ENCODE data around the gene VSNL1. TPM values are rescaled to one million over a fixed set of nuclear protein-coding genes. Genes with fewer than 3 reads are reported as not detected.

VSNL1 gene
- total and polyA plus RNA-seq, 2 donors (not counting 1 experiment from before 2014, with no cell fraction given) = not detected

DNA sequence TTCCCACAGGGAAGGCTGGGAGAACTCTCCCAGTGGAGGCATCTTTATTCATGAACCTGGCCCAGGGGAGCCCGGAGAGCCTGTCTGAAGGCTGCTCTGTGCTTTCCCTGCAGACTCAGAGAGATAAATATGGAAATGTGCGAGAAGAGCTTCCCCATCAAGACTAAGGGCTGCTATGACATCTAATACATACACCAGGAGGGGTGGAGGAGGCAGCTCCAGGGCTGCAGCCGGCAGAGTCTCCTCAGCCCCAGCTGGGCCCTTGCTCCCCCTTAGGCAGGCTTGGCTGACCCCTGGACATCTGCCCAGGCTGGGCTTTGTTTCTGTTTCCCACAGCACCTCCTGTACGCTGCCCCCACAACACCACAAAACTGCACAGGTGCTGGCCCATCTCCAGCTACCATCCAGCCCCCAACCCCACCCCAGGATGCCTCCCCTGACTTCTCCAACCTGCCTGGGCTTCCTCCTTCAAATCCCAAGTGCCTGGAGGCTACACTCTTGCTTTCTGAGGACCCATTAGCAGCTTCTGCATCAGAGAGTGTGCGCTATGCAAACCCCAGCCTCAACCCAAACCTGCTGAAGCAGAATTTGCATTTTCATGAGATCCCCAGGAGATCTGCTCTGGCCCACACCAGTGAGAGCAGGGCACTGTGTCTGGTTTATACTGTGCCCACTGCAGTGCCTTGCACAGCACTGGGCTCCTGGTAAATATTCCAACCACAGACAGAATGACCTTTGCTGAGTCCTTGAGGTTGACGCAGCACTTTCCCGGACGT lies 96.8 kb downstream of the VSNL1 start:
- H2AFZ ChIP-seq (ENCODE audit: insufficient read depth, low read depth, low read length, poor library complexity, severe bottlenecking) = no peak overlapping the region
- no peak overlapping the region for H3K4me3 ChIP-seq (ENCODE audit: control extremely low read depth in 1 of 5, extremely low read depth in 1 of 5, insufficient read depth in 1 of 5, low read depth in 2 of 5, low read length in 4 of 5)
- no peaks in the 10 kb centered on the region for H4K20me1 ChIP-seq (ENCODE audit: control insufficient read depth, insufficient read depth, low read length, poor library complexity, severe bottlenecking)
- DNase-seq (no peak), ATAC-seq (ENCODE audit: low read depth) (no peak)
- Mint-ChIP-seq H3K4me1 (no peaks in the 10 kb centered on the region), H3K9me3 (ENCODE audit: insufficient read depth) (no peaks in the 10 kb centered on the region), H3K4me3 (no peak overlapping the region), H3K27me3 (no peaks in the 10 kb centered on the region), H3K27ac (no peak overlapping the region)
- no peak overlapping the region for H3K27ac ChIP-seq (ENCODE audit: low read length in 2 of 2)
- H3K36me3 ChIP-seq (replicated peaks in 1 of 2; ENCODE audit: control extremely low read depth in 1 of 2, control insufficient read depth in 1 of 2, extremely low read depth in 1 of 2, insufficient read depth in 2 of 2, low read length in 1 of 2) = no peaks in the 10 kb centered on the region
- no peaks in the 10 kb centered on the region for H3K79me2 ChIP-seq (ENCODE audit: control insufficient read depth, insufficient read depth, low read length)
- H3K4me1 ChIP-seq (ENCODE audit: control insufficient read depth in 2 of 2, insufficient read depth in 2 of 2, low read length in 2 of 2) = no peaks in the 10 kb centered on the region
- intact Hi-C loops (cut with micrococcal nuclease) = no loop called here
- 92% methylated on average over 5 of the region's 8 CpGs for WGBS (ENCODE audit: insufficient coverage)
- no peaks in the 10 kb centered on the region for H3K9me3 ChIP-seq (ENCODE audit: control extremely low read depth in 1 of 3, control insufficient read depth in 2 of 3, insufficient read depth in 1 of 3, low read length in 2 of 3)
- no peaks in the 10 kb centered on the region for H3K27me3 ChIP-seq (replicated peaks in 1 of 4; ENCODE audit: control extremely low read depth in 1 of 4, control insufficient read depth in 3 of 4, insufficient read depth in 4 of 4, low read length in 3 of 4)
- H3K9ac ChIP-seq (ENCODE audit: low read length) = no peak overlapping the region
- CTCF ChIA-PET = no interaction called here
- no peak overlapping the region for H3K4me2 ChIP-seq (replicated peaks; ENCODE audit: low read depth, low read length, poor library complexity, severe bottlenecking)
- POLR2A ChIA-PET = no interaction called here
- TF ChIP-seq EZH2 (IDR thresholded peaks at IDR 0.05; ENCODE audit: borderline replicate concordance, insufficient read depth, low read depth, low read length, poor library complexity, severe bottlenecking) = no peak

DNA sequence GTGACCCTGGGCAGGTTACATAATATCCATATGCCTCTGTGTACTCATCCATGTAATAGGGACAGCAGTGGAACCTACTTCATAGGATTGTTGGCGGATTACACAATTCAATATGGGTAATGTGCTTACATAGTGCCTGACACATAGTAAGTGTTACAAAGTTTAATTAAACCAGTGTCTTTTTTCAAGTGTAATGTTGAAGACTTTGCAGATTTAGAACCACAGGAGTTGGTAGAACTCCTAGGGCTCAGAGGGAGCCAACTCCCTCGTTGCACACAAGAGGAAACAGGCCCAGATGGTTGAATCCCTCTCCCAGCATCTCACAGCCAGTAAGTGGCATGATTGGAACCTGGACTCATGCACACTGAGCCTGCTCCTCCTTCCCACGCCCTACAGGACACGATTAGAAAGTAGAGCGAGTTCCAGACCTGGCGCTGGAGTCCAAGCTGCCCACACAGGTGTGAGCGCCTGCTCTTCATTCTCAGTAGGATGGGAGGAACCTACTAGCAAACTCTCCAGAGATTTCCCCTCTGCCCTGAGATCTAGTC lies 97.8 kb downstream of the VSNL1 start:
- H3K4me2 ChIP-seq (replicated peaks; ENCODE audit: low read depth, low read length, poor library complexity, severe bottlenecking) = no peak overlapping the region
- no peak overlapping the region for H3K9ac ChIP-seq (ENCODE audit: low read length)
- no peak for DNase-seq
- POLR2A ChIA-PET = no interaction called here
- H3K4me3 ChIP-seq (ENCODE audit: control extremely low read depth in 1 of 5, extremely low read depth in 1 of 5, insufficient read depth in 1 of 5, low read depth in 2 of 5, low read length in 4 of 5) = no peak overlapping the region
- H3K79me2 ChIP-seq (ENCODE audit: control insufficient read depth, insufficient read depth, low read length) = no peaks in the 10 kb centered on the region
- H3K4me3 Mint-ChIP-seq = no peak overlapping the region
- no peaks in the 10 kb centered on the region for H3K9me3 ChIP-seq (ENCODE audit: control extremely low read depth in 1 of 3, control insufficient read depth in 2 of 3, insufficient read depth in 1 of 3, low read length in 2 of 3)
- no peak for TF ChIP-seq EZH2 (IDR thresholded peaks at IDR 0.05; ENCODE audit: borderline replicate concordance, insufficient read depth, low read depth, low read length, poor library complexity, severe bottlenecking)
- TF ChIP-seq CTCF (IDR thresholded peaks at IDR 0.05) = no peak
- H3K9me3 Mint-ChIP-seq (ENCODE audit: insufficient read depth) = no peaks in the 10 kb centered on the region
- CTCF ChIA-PET = no interaction called here
- ATAC-seq (ENCODE audit: low read depth) = no peak
- H3K27me3 Mint-ChIP-seq = no peaks in the 10 kb centered on the region
- no peaks in the 10 kb centered on the region for H3K36me3 ChIP-seq (replicated peaks in 1 of 2; ENCODE audit: control extremely low read depth in 1 of 2, control insufficient read depth in 1 of 2, extremely low read depth in 1 of 2, insufficient read depth in 2 of 2, low read length in 1 of 2)
- intact Hi-C loops (cut with micrococcal nuclease) = no loop called here
- H3K27ac Mint-ChIP-seq = no peak overlapping the region
- H3K4me1 Mint-ChIP-seq = no peaks in the 10 kb centered on the region
- 91% methylated on average over 6 of the region's 7 CpGs for WGBS (ENCODE audit: insufficient coverage)
- H4K20me1 ChIP-seq (ENCODE audit: control insufficient read depth, insufficient read depth, low read length, poor library complexity, severe bottlenecking) = no peaks in the 10 kb centered on the region
- no peaks in the 10 kb centered on the region for H3K27me3 ChIP-seq (replicated peaks in 1 of 4; ENCODE audit: control extremely low read depth in 1 of 4, control insufficient read depth in 3 of 4, insufficient read depth in 4 of 4, low read length in 3 of 4)
- no peak overlapping the region for H3K27ac ChIP-seq (ENCODE audit: low read length in 2 of 2)
- no peak overlapping the region for H2AFZ ChIP-seq (ENCODE audit: insufficient read depth, low read depth, low read length, poor library complexity, severe bottlenecking)
- H3K4me1 ChIP-seq (ENCODE audit: control insufficient read depth in 2 of 2, insufficient read depth in 2 of 2, low read length in 2 of 2) = no peaks in the 10 kb centered on the region

Data from B cell (primary cell).